WTC11 (cell line): Measurements from ENCODE around the gene LINC01488. TPM values are rescaled to one million over a fixed set of nuclear protein-coding genes. Genes with fewer than 3 reads are reported as not detected.

Experiments used
- ATAC-seq: fragments of 200-7000 bp; cut with Tn5 transposase; 2 replicates; pipeline ENCODE4 v1.10.0; 2021; ENCODE audit warnings: mild to moderate bottlenecking, moderate library complexity
- CTCF ChIA-PET: fragments of 300-600 bp; sonication (Branson Sonifier 250); formaldehyde crosslinking; loops from one replicate; lab custom pipeline; 2021; ENCODE audit warnings: antibody characterized with exemption; lab: Charles Lee
- POLR2A ChIA-PET: fragments of 350-600 bp; sonication (Branson Sonifier 250); formaldehyde crosslinking; loops from one replicate; lab custom pipeline; 2021; ENCODE audit warnings: antibody characterized with exemption; lab: Charles Lee
- DNase-seq: peaks from one replicate; pipeline ENCODE4 v3.0.0; 2021; ENCODE audit warnings: low spot score
- H3K27ac Mint-ChIP-seq: 2 replicates; pipeline ENCODE4 v1.8.0; 2021; ENCODE audit warnings: mixed read lengths
- H3K27me3 Mint-ChIP-seq: 2 replicates; pipeline ENCODE4 v1.8.0; 2021; ENCODE audit warnings: low read depth, mild to moderate bottlenecking, moderate library complexity, mixed read lengths
- H3K36me3 Mint-ChIP-seq: 2 replicates; pipeline ENCODE4 v1.8.0; 2021; ENCODE audit warnings: mixed read lengths
- H3K4me1 Mint-ChIP-seq: 2 replicates; pipeline ENCODE4 v1.8.0; 2022; ENCODE audit warnings: mixed read lengths
- H3K4me3 Mint-ChIP-seq: 2 replicates; pipeline ENCODE4 v1.8.0; 2021; ENCODE audit warnings: mild to moderate bottlenecking, moderate library complexity, mixed read lengths
- H3K9me3 Mint-ChIP-seq: 2 replicates; pipeline ENCODE4 v1.8.0; 2021; ENCODE audit warnings: mixed read lengths
- CDX4 ChIP-seq: fragments of 250-450 bp; sonication (Bioruptor Pico); IDR thresholded peaks from 2 replicates; pipeline ENCODE4 v1.9.0; 2021; ENCODE audit warnings: moderate library complexity, mild to moderate bottlenecking, inconsistent platforms, borderline replicate concordance
- ELF4 ChIP-seq: sonication (generic); formaldehyde crosslinking; IDR thresholded peaks from 2 replicates; pipeline ENCODE4 v1.8.1; 2022; ENCODE audit warnings: low read depth, mild to moderate bottlenecking, moderate library complexity, missing genetic modification reagents
- ERG ChIP-seq: fragments of 250-450 bp; sonication (Bioruptor Pico); IDR thresholded peaks from 2 replicates; pipeline ENCODE4 v1.8.0; 2021; ENCODE audit warnings: mild to moderate bottlenecking
- FOXJ3 ChIP-seq: sonication (generic); formaldehyde crosslinking; IDR thresholded peaks from 2 replicates; pipeline ENCODE4 v1.9.0; 2021; ENCODE audit warnings: missing genetic modification reagents, mild to moderate bottlenecking, borderline replicate concordance
- GTF2I ChIP-seq: fragments of 250-450 bp; sonication (Bioruptor Pico); conservative IDR thresholded peaks from 2 replicates; pipeline ENCODE4 v1.4.0; 2021; ENCODE audit warnings: mild to moderate bottlenecking
- HMGA2 ChIP-seq: fragments of 250-450 bp; sonication (Bioruptor Pico); IDR thresholded peaks from 2 replicates; pipeline ENCODE4 v1.4.0; 2021; ENCODE audit warnings: mild to moderate bottlenecking, moderate library complexity
- IRF2 ChIP-seq: sonication (generic); formaldehyde crosslinking; IDR thresholded peaks from 2 replicates; pipeline ENCODE4 v1.8.0; 2022; ENCODE audit warnings: low read depth, missing genetic modification reagents, borderline replicate concordance
- KAT7 ChIP-seq: sonication (generic); formaldehyde crosslinking; IDR thresholded peaks from 2 replicates; pipeline ENCODE4 v1.8.1; 2023; ENCODE audit warnings: missing genetic modification reagents, mild to moderate bottlenecking, borderline replicate concordance
- NR2C2 ChIP-seq: sonication (generic); formaldehyde crosslinking; IDR thresholded peaks from 2 replicates; pipeline ENCODE4 v1.8.0; 2022; ENCODE audit warnings: mild to moderate bottlenecking, missing genetic modification reagents
- PRDM15 ChIP-seq: sonication (generic); formaldehyde crosslinking; IDR thresholded peaks from 2 replicates; pipeline ENCODE4 v1.8.0; 2022; ENCODE audit warnings: missing genetic modification reagents
- PRRX2 ChIP-seq: fragments of 250-450 bp; sonication (Bioruptor Pico); IDR thresholded peaks from 2 replicates; pipeline ENCODE4 v1.8.0; 2021; ENCODE audit warnings: mild to moderate bottlenecking
- SMAD4 ChIP-seq: sonication (generic); formaldehyde crosslinking; IDR thresholded peaks from 2 replicates; pipeline ENCODE4 v1.8.0; 2022; ENCODE audit warnings: mild to moderate bottlenecking, missing genetic modification reagents
- TEAD1 ChIP-seq: sonication (generic); formaldehyde crosslinking; IDR thresholded peaks from 2 replicates; pipeline ENCODE4 v1.8.0; 2022; ENCODE audit warnings: mild to moderate bottlenecking, missing genetic modification reagents
- TP53 ChIP-seq: sonication (generic); formaldehyde crosslinking; IDR thresholded peaks from 2 replicates; pipeline ENCODE4 v1.8.1; 2023; ENCODE audit warnings: mild to moderate bottlenecking, missing genetic modification reagents
- ZBTB21 ChIP-seq: sonication (generic); formaldehyde crosslinking; IDR thresholded peaks from 2 replicates; pipeline ENCODE4 v1.8.1; 2023; ENCODE audit warnings: mild to moderate bottlenecking, missing genetic modification reagents, borderline replicate concordance
- ZNF219 ChIP-seq: sonication (generic); formaldehyde crosslinking; IDR thresholded peaks from 2 replicates; pipeline ENCODE4 v1.8.0; 2023; ENCODE audit warnings: missing genetic modification reagents, mild to moderate bottlenecking, borderline replicate concordance
- ZNF317 ChIP-seq: sonication (generic); formaldehyde crosslinking; IDR thresholded peaks from 2 replicates; pipeline ENCODE4 v1.8.1; 2023; ENCODE audit warnings: low read depth, mild to moderate bottlenecking, moderate library complexity, missing genetic modification reagents, borderline replicate concordance
- ZNF423 ChIP-seq: fragments of 250-450 bp; sonication (Bioruptor Pico); IDR thresholded peaks from 2 replicates; pipeline ENCODE4 v2.1.2; 2022; ENCODE audit warnings: mild to moderate bottlenecking, moderate library complexity
- total RNA-seq: library from RNA; stranded (reverse); gene quantifications from 3 replicates; pipeline ENCODE4 v1.2.3, GENCODE V29; 2021

LINC01488 gene
- total RNA-seq, 1 experiment from 2014 or later = not detected

GRCh38 chr11:69511358-69512055, 30.0 kb downstream of the LINC01488 start:
- peaks cover 11% of the 10 kb centered on the region for H3K36me3 Mint-ChIP-seq
- no peak overlapping the region for H3K4me3 Mint-ChIP-seq
- ChIA-PET CTCF (no interaction called here), POLR2A (no interaction called here)
- H3K27ac Mint-ChIP-seq = no peak overlapping the region
- TF ChIP-seq HMGA2 (CRISPR knock-in tag) (no peak), KAT7 (no peak), NR2C2 (CRISPR knock-in tag) (no peak), TEAD1 (no peak), ERG (CRISPR knock-in tag) (no peak), ZBTB21 (CRISPR knock-in tag) (no peak), CDX4 (no peak), ELF4 (CRISPR knock-in tag) (no peak), ZNF219 (CRISPR knock-in tag) (no peak), TP53 (CRISPR knock-in tag) (no peak), PRDM15 (no peak), FOXJ3 (CRISPR knock-in tag) (no peak), IRF2 (CRISPR knock-in tag) (no peak), ZNF317 (CRISPR knock-in tag) (no peak), ZNF423 (CRISPR knock-in tag) (no peak), GTF2I (CRISPR knock-in tag) (no peak), SMAD4 (CRISPR knock-in tag) (no peak)
- DNase-seq (no peak), ATAC-seq (no peak)
- H3K9me3 Mint-ChIP-seq = peaks cover 28% of the 10 kb centered on the region
- peaks cover 3% of the 10 kb centered on the region; the same call in 1 of the 2 replicates for H3K27me3 Mint-ChIP-seq
- peaks cover 3% of the 10 kb centered on the region; the same call in 1 of the 2 replicates for H3K4me1 Mint-ChIP-seq

- CTCF ChIA-PET = interaction anchor here (1.3 kb wide), 1 partner anchor 10 kb away, joined by 3 read pairs; no protein-coding TSS in a partner anchor
- TF ChIP-seq TP53 (CRISPR knock-in tag) = no peak
- no peak for TF ChIP-seq PRRX2 (CRISPR knock-in tag)
- no peak for ATAC-seq
- H3K4me1 Mint-ChIP-seq = peaks cover 3% of the 10 kb centered on the region; the same call in 1 of the 2 replicates
- peaks cover 30% of the 10 kb centered on the region for H3K9me3 Mint-ChIP-seq
- no peak for DNase-seq
- H3K4me3 Mint-ChIP-seq = no peak overlapping the region
- H3K36me3 Mint-ChIP-seq = peaks cover 15% of the 10 kb centered on the region
- no peak overlapping the region for H3K27ac Mint-ChIP-seq
- POLR2A ChIA-PET = no interaction called here
- H3K27me3 Mint-ChIP-seq = peaks cover 7% of the 10 kb centered on the region; the same call in 1 of the 2 replicates
Measured at GRCh38 chr11:69512136-69512535, 30.7 kb downstream of the LINC01488 start.
